Measurements from ENCODE around the gene MPP1.

The MPP1 gene

DNA sequence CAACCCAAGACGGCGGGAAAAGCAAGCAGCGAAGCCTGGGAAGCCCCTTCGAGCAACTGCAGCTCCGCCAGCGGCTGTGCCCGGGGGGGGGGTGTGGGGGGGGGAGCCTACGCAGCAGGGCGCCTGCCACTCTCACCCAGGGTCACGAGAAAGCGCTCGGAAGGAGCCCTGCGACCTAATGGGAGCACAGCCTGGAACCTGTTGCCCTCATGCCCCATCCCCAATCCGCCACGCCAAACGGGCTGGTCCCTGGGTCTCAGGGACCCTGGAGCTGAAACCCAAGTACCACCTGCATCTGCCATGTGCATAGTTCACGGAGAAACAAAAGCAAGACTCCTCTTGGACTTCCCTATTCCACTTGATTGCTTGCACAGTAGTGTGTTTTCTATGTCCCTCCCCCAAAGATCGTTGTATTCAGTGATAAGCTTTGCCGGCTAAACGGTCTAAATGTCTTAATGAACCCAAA lies 54.0 kb downstream of the MPP1 start:
- POLR2A ChIA-PET (ENCODE audit: low non-redundant PET): interaction anchor here (1.3 kb wide), 1 partner anchor 12 kb away, joined by 3 read pairs; the partner anchor contains the start of gene DKC1
- TF ChIP-seq, protein P1, sequence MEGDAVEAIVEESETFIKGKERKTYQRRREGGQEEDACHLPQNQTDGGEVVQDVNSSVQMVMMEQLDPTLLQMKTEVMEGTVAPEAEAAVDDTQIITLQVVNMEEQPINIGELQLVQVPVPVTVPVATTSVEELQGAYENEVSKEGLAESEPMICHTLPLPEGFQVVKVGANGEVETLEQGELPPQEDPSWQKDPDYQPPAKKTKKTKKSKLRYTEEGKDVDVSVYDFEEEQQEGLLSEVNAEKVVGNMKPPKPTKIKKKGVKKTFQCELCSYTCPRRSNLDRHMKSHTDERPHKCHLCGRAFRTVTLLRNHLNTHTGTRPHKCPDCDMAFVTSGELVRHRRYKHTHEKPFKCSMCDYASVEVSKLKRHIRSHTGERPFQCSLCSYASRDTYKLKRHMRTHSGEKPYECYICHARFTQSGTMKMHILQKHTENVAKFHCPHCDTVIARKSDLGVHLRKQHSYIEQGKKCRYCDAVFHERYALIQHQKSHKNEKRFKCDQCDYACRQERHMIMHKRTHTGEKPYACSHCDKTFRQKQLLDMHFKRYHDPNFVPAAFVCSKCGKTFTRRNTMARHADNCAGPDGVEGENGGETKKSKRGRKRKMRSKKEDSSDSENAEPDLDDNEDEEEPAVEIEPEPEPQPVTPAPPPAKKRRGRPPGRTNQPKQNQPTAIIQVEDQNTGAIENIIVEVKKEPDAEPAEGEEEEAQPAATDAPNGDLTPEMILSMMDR (conservative IDR thresholded peaks at IDR 0.05; ENCODE audit: low read depth): no peak
- DNase-seq (ENCODE audit: low spot score): no peak
- CTCF ChIA-PET: no interaction called here
- H3K27ac ChIP-seq: no peak overlapping the region

DNA sequence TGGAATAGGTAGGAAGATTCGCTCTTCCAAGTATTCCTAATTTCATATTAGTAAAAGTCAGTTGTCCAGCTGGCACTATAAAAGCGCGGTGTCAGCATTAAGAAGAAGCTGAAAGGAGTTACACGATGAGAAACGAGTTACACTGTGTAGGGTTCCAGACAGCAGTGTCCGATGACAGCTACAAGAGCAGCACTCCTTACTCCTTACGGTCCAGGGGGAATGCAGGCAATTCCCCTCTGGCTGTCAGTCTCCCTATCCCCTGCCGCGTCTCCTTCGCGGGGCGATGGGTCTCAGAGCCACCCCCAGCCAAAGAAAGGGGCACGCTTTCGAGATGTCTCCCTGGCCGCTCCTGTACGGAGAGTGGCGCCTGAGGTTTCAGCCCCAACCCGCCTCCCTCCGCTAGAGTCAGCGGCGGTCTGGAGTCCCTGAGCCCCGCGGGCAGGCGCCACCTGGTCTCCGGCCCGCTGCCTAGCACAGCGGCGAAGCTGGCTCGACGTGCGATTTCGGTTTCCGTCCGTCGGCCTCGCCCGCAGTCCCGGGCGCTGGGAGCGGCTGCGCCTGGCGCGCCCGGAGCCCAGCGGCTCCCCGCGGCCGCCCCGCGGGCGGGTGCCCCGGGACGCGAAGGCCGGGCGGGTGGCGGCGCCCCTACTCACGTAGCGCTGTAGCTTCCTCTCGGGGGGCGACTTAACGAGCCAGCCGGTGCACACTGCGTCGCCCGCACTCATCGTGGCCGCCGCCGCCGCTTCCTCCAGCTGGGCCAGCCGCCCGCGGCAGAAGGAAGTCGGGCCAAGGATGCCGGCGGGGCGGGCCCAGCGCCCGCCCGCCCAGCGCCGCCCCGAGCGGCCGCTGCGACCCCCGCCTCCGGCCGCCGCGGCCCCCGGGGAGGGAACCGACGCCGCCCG lies 54.7 kb downstream of the MPP1 start, which contains the start of gene GAB3:
GAB3 (minus strand) TSS at position 777 of the 902 bp plus-strand sequence; CDS start at position 725, 52 bp downstream.
- ChIA-PET POLR2A (ENCODE audit: low non-redundant PET) (interaction anchor here (1.3 kb wide), 1 partner anchor 12 kb away, joined by 3 read pairs; the partner anchor contains the start of gene DKC1), CTCF (no interaction called here)
- H3K27ac ChIP-seq: peak within 1 kb of the TSS; percentile 42
- DNase-seq (ENCODE audit: low spot score): no peak
- TF ChIP-seq, protein P1 (conservative IDR thresholded peaks at IDR 0.05; ENCODE audit: low read depth): no peak

DNA sequence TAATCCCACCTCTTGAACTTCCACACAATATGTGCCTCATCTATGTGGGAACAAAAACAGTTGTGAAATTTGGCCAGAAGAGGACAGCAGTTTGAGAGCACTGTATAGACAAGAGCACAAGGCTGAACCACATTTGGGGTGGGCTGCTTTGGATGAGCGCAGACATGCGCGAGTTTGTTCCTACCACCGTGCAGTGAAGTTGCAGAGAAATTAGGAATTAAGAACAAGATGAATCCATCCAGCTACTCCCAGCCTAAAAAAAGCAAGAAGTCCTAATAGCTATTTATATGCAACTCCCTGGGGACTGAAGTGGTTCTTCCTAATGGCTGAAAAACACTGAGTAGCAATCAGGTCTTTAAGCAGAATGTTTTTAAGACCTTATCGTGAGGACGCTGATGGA lies 55.4 kb downstream of the MPP1 start:
- TF ChIP-seq, protein P1 (conservative IDR thresholded peaks at IDR 0.05; ENCODE audit: low read depth): no peak
- no peak for DNase-seq (ENCODE audit: low spot score)
- no peak overlapping the region for H3K27ac ChIP-seq
- CTCF ChIA-PET: no interaction called here
- POLR2A ChIA-PET (ENCODE audit: low non-redundant PET): interaction anchor here (1.3 kb wide), 1 partner anchor 13 kb away, joined by 3 read pairs; the partner anchor contains the start of gene DKC1

DNA sequence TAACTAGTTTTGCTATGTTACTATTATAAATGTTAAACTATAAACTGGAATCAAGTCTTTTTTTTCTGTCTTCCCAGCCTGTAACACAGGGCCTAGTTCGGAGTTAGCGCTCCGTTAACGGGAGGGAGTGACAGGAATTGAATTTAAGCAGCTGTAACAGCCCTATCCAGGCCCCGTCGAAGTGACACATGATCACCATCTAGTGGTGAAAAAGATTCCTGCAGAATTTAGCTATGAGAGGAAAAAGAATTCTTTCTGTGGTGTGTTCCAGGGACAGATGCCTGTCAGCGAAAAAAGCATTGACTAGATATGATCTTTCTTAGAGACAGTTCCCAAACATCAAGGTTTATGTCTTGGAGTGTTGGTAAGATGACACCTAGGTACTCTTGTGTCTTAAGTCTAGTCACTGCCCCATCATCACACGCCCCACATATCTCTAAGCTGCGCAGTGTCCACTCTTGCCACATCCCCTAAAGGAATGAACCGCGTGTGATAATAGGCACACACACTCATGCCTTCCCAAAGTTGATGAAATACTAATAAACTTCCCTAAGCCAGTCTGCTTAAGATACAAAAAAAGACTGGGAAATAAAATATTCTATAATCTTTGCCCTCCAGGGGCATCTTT lies 56.5 kb downstream of the MPP1 start:
- ChIA-PET CTCF (interaction anchor here (0.6 to 1.1 kb wide), 3 partner anchors 36 to 136 kb away, joined by 3 to 5 read pairs (median 3); no protein-coding TSS in a partner anchor), POLR2A (ENCODE audit: low non-redundant PET) (no interaction called here)
- TF ChIP-seq, protein P1 (conservative IDR thresholded peaks at IDR 0.05; ENCODE audit: low read depth): peak; percentile 66
- H3K27ac ChIP-seq: no peak overlapping the region
- DNase-seq (ENCODE audit: low spot score): peak; percentile 45

DNA sequence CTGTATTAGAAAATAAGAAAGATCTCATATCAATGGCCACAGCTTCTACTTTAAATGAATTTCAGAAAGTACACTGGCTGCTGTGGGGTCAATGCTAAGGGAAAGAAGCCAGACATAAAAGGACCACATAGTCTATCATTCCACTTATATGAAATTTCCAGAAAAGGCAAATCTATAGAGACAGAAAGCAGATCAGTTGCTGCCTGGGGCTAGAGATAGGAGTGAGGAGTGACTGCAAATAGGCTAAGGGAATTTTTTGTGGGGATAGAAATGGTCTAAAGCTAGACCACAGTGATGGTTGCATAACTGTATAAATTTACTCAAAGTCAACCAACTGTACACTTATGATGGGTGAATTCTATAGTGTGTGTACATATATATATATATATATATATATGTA lies 62.7 kb downstream of the MPP1 start:
- H3K27ac ChIP-seq: no peak overlapping the region
- ChIA-PET POLR2A (ENCODE audit: low non-redundant PET) (no interaction called here), CTCF (no interaction called here)
- DNase-seq (ENCODE audit: low spot score): no peak
- TF ChIP-seq, protein P1 (conservative IDR thresholded peaks at IDR 0.05; ENCODE audit: low read depth): no peak

DNA sequence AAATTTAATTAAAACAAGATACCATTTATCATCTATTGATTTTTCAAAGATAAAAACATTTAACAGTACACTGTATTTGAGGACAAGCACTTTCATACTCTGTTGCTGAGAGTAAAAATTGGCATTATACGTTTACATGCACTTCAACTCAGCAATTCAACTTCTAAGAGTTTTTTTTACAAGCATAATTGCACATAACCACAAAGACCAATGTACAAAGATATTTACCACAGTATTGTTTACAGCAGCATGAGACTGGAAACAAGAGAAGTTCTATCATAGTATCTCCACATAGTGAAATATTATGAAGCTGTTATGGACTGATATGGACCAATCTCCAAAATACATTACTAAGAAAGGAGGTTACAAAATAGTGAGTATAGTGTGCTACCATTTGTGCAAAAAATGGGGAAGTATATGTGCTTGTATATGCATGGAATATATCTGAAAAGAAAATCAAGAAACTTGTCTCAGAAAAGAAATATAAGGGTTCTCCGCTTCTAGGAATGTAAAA lies 65.3 kb downstream of the MPP1 start:
- ChIA-PET CTCF (no interaction called here), POLR2A (ENCODE audit: low non-redundant PET) (no interaction called here)
- TF ChIP-seq, protein P1 (conservative IDR thresholded peaks at IDR 0.05; ENCODE audit: low read depth): no peak
- no peak overlapping the region for H3K27ac ChIP-seq
- no peak for DNase-seq (ENCODE audit: low spot score)
